MCF 10A (cell line): ENCODE results near the gene FERMT3. TPM values are rescaled to one million over a fixed set of nuclear protein-coding genes. Genes with fewer than 3 reads are reported as not detected.

Source experiments
- BruUV-seq: library from RNA; stranded (reverse); fragments of 400-500 nt; replicated peaks from 2 replicates; lab custom pipeline; 2021; lab: Mats Ljungman, UMichigan
- CTCF ChIA-PET: fragments of 300-600 bp; sonication (Branson Sonifier 250); formaldehyde crosslinking; extraction: SDS; loops from one replicate; lab custom pipeline; 2021; ENCODE audit warnings: antibody characterized with exemption, inconsistent platforms; lab: Yijun Ruan, JAX
- POLR2A ChIA-PET: fragments of 300-600, 350-650 bp; sonication (Branson Sonifier 250); formaldehyde crosslinking; extraction: SDS; loops from one replicate; lab custom pipeline; 2020; ENCODE audit warnings: antibody characterized with exemption, inconsistent platforms; lab: Yijun Ruan, JAX
- DNase-seq: peaks from one replicate; pipeline ENCODE4 v3.0.0-alpha.2; 2018; ENCODE audit not compliant: unreplicated experiment
- H3K27ac Mint-ChIP-seq: one replicate; pipeline ENCODE4 v1.8.0; 2022; ENCODE audit warnings: mild to moderate bottlenecking, low read depth, mixed read lengths; ENCODE audit not compliant: unreplicated experiment
- H3K27me3 Mint-ChIP-seq: one replicate; pipeline ENCODE4 v1.8.0; 2022; ENCODE audit warnings: mixed read lengths; ENCODE audit not compliant: insufficient read depth, unreplicated experiment
- H3K36me3 Mint-ChIP-seq: one replicate; pipeline ENCODE4 v1.8.0; 2022; ENCODE audit warnings: mild to moderate bottlenecking, moderate library complexity, mixed read lengths; ENCODE audit not compliant: insufficient read depth, unreplicated experiment
- H3K4me1 Mint-ChIP-seq: one replicate; pipeline ENCODE4 v1.8.0; 2022; ENCODE audit warnings: mixed read lengths; ENCODE audit not compliant: insufficient read depth, unreplicated experiment
- H3K4me3 Mint-ChIP-seq: one replicate; pipeline ENCODE4 v1.8.0; 2022; ENCODE audit warnings: mild to moderate bottlenecking, moderate library complexity, mixed read lengths; ENCODE audit not compliant: unreplicated experiment
- H3K9me3 Mint-ChIP-seq: one replicate; pipeline ENCODE4 v1.8.0; 2022; ENCODE audit warnings: mixed read lengths; ENCODE audit not compliant: unreplicated experiment
- intact Hi-C: fragments of 100-400 bp; cut with micrococcal nuclease; formaldehyde crosslinking; loops from 2 replicates; pipeline ENCODE4 v1.14.1; 2022
- total RNA-seq: library from RNA; stranded (reverse); gene quantifications from 2 replicates; pipeline ENCODE4 v1.2.3, GENCODE V29; 2022
- TF ChIP-seq, protein P1 (sequence below): fragments of 200-600 bp; IDR thresholded peaks from one replicate; pipeline ENCODE4 v1.8.0; 2022; ENCODE audit warnings: antibody characterized with exemption, mild to moderate bottlenecking; ENCODE audit not compliant: unreplicated experiment

The FERMT3 gene
- total RNA-seq, 1 experiment from 2014 or later, result 0.44 TPM

DNA sequence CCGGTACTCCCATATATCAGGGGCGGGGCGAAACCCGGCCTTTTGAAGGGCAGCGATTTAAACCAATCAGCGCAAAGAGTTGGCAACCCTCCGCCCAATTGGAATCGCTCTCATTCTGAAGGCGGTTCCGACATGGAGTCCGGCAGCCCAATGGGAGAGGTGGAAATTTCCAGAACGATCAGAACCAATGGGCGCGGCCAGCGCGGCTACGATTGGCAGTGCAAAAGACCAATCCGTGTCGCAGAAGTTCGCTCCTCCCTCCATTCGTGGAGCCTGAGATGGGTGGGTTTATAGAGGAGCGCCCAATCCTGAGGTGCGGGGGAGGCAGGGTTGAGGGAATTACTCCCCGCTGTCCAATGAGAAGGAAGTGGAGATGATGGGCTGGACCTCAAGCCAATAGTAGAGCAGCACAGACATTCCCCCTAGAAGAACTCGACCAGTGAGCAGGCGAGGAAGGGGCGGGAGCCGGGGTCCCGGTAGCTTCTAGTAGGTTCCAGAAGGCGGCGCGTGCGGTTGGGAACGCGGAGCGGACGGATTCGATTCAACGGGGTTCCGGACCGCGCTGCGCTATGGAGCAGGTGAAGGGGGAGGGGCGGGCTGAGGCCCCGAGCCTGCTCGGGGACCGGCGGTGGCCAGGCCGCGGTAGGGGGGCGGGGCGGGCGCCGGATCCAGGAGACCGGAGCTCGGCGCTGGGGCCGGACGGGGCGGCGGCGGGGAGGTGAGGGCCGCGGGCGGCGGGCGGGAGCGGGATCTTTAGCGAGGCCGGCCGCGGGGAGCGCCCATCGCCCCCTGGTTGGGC, 20.6 kb upstream of the FERMT3 start, which contains the start of gene STIP1:
Gene STIP1, plus strand, starts transcription at position 479 of the 799 bp plus-strand sequence. Its CDS starts 91 bp downstream, at position 570.
- BruUV-seq, result no TSS peak
- no peaks in the 10 kb centered on the region for H3K9me3 Mint-ChIP-seq
- peak; percentile 100 for DNase-seq
- H3K27me3 Mint-ChIP-seq, result no peaks in the 10 kb centered on the region
- CTCF ChIA-PET, result interaction anchor here (0.5 to 1.7 kb wide), 11 partner anchors 8 to 1151 kb away, joined by 3 to 8 read pairs (median 3); no protein-coding TSS in a partner anchor
- TF ChIP-seq, protein P1, sequence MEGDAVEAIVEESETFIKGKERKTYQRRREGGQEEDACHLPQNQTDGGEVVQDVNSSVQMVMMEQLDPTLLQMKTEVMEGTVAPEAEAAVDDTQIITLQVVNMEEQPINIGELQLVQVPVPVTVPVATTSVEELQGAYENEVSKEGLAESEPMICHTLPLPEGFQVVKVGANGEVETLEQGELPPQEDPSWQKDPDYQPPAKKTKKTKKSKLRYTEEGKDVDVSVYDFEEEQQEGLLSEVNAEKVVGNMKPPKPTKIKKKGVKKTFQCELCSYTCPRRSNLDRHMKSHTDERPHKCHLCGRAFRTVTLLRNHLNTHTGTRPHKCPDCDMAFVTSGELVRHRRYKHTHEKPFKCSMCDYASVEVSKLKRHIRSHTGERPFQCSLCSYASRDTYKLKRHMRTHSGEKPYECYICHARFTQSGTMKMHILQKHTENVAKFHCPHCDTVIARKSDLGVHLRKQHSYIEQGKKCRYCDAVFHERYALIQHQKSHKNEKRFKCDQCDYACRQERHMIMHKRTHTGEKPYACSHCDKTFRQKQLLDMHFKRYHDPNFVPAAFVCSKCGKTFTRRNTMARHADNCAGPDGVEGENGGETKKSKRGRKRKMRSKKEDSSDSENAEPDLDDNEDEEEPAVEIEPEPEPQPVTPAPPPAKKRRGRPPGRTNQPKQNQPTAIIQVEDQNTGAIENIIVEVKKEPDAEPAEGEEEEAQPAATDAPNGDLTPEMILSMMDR, result peak; percentile 23
- H3K36me3 Mint-ChIP-seq, result peaks cover 23% of the 10 kb centered on the region
- no peak within 1 kb of the TSS for H3K27ac Mint-ChIP-seq
- POLR2A ChIA-PET, result interaction anchor here (0.5 to 4.0 kb wide), 28 partner anchors 9 to 732 kb away, joined by 3 to 42 read pairs (median 5); partner anchors contain the start of genes CATSPERZ, COX8A, ESRRA and FERMT3
- intact Hi-C loops, result loop anchor here (2.0 to 5.0 kb wide), 3 partner anchors 41 to 116 kb away; partner anchors contain the start of genes CATSPERZ, GPR137, NUDT22 and TRPT1
- peaks cover 7% of the 10 kb centered on the region for H3K4me1 Mint-ChIP-seq
- no peak within 1 kb of the TSS for H3K4me3 Mint-ChIP-seq

DNA sequence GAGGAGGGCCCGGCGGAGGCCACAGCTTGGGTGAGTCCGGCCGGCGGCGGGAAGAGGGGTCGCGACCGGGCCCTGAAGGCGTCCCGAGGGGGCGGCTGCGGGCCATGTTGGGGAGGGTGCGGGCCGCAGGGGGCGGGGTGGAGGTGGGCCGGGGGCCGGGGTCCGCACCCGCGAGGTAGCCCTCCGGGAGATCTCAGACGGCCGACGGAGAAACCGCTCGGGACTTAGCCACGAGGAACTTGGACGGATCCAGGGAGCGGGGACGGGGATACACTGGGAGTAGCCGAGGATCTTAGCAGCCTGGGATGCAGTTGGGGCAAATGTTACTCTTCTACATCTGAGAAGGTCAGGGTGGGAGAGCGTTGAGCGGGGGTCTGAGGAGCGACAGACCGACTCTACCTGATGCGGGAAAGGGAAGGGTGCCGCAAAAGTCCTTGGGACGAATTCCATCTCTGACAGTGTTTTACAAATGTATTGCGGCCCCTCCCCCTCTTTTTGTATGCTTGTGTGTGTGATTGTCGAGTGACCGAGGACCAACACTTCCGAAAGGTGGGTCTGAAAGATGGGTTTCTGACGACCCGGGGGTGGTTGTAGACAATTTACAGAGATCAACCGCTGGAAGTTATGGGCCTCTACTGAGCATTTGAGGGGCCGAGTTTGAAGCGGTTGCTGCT, 19.9 kb upstream of the FERMT3 start:
- CTCF ChIA-PET, result interaction anchor here (0.6 to 1.3 kb wide), 6 partner anchors 9 to 1152 kb away, joined by 3 to 6 read pairs (median 3); no protein-coding TSS in a partner anchor
- Mint-ChIP-seq H3K4me3 (no peak overlapping the region), H3K36me3 (peaks cover 25% of the 10 kb centered on the region), H3K4me1 (peaks cover 2% of the 10 kb centered on the region), H3K27me3 (no peaks in the 10 kb centered on the region), H3K27ac (no peak overlapping the region), H3K9me3 (no peaks in the 10 kb centered on the region)
- POLR2A ChIA-PET, result interaction anchor here (0.6 to 4.0 kb wide), 27 partner anchors 8 to 504 kb away, joined by 3 to 42 read pairs (median 5); partner anchors contain the start of genes CATSPERZ, ESRRA, FERMT3 and GPR137
- DNase-seq, result peak; percentile 31
- no TSS peak for BruUV-seq
- intact Hi-C loops, result loop anchor here (2.0 to 5.0 kb wide), 3 partner anchors 40 to 116 kb away; partner anchors contain the start of genes CATSPERZ, GPR137, NUDT22 and TRPT1
- TF ChIP-seq, protein P1, result no peak

DNA sequence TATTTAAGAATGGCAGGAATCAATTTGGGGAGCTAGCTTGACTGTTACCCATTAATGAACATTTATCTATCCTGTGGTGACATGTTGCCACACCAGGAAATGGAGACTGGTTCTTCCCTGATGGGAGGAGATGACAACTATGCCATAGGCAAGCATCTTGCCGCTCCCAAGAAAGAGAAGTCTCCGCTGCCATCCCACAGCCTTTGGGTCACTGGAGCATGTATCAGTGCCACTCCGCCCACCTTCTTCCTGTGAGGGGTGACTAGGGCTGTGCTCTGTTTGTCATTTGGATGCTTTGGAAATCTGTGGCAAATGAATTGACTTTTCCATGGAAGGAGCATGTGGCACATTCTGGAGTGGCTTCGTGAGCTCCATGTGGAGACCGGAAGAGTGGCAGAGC, 14.1 kb upstream of the FERMT3 start:
- CTCF ChIA-PET, result interaction anchor here (1.5 kb wide), 1 partner anchor 12 kb away, joined by 7 read pairs; no protein-coding TSS in a partner anchor
- no peak overlapping the region for H3K4me3 Mint-ChIP-seq
- H3K27ac Mint-ChIP-seq, result no peak overlapping the region
- no peaks in the 10 kb centered on the region for H3K4me1 Mint-ChIP-seq
- intact Hi-C loops, result no loop called here
- no peak for DNase-seq
- POLR2A ChIA-PET, result no interaction called here
- no TSS peak for BruUV-seq
- TF ChIP-seq, protein P1, result no peak
- H3K27me3 Mint-ChIP-seq, result no peaks in the 10 kb centered on the region
- H3K36me3 Mint-ChIP-seq, result peaks cover 74% of the 10 kb centered on the region
- no peaks in the 10 kb centered on the region for H3K9me3 Mint-ChIP-seq
